GM13977 (cell line): Measurements from ENCODE around the gene ERCC6L2.

Experiments used
- DNase-seq: peaks from one replicate; pipeline ENCODE4 v3.0.0; 2012; ENCODE audit warnings: low spot score
- CTCF ChIP-seq: IDR thresholded peaks from 2 replicates; pipeline ENCODE4 v1.5.1; 2012; ENCODE audit warnings: mild to moderate bottlenecking, control low read depth; ENCODE audit not compliant: insufficient read depth; ENCODE audit errors: extremely low read depth, missing control alignments
- in situ Hi-C: fragments of 300-500 bp; cut with MboI; formaldehyde crosslinking; loops from one replicate; pipeline ENCODE4 v1.12.0; 2022; ENCODE audit warnings: low sequenced_read_pairs, low pct_unique_long_range_greater_than_20kb, mixed read lengths, inconsistent platforms; ENCODE audit not compliant: unreplicated experiment

The ERCC6L2 gene

GRCh38 chr9:95910023-95910707, 34.7 kb downstream of the ERCC6L2 start:
- in situ Hi-C loops = no loop called here
- no peak for TF ChIP-seq CTCF
- no peak for DNase-seq

DNA sequence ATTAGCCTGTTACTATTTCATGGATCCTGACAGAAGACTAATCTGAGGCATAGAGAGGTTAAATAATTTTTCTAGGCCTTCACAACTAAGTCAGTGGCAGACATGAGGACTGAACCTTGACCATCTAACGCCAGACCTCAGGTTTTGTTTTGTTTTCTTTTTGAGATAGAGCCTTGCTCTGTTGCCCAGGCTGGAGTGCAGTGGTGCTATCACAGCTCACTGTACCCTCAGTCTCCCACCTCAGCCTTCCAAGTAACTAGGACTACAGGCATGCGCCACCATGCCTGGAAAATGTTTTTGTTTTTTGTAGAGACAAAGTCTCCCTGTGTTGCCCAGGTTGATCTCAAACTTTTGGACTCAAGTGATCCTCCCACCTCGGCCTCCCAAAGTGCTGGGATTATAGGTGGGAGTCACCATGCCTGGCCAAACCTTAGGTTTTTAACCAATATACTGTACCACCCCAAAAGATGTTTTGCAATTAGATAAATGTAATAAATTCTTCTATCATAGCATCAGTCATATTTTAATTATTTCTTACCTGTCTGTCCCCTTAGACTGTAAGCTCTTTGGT, 35.4 kb downstream of the ERCC6L2 start:
- TF ChIP-seq CTCF = no peak
- in situ Hi-C loops = no loop called here
- DNase-seq = no peak

- DNase-seq = no peak
- in situ Hi-C loops = no loop called here
- TF ChIP-seq CTCF = no peak
Measured at GRCh38 chr9:95912773-95913172, 37.3 kb downstream of the ERCC6L2 start.

- no peak for DNase-seq
- no peak for TF ChIP-seq CTCF
- in situ Hi-C loops = no loop called here
Measured at GRCh38 chr9:95920017-95920416, 44.5 kb downstream of the ERCC6L2 start.

DNA sequence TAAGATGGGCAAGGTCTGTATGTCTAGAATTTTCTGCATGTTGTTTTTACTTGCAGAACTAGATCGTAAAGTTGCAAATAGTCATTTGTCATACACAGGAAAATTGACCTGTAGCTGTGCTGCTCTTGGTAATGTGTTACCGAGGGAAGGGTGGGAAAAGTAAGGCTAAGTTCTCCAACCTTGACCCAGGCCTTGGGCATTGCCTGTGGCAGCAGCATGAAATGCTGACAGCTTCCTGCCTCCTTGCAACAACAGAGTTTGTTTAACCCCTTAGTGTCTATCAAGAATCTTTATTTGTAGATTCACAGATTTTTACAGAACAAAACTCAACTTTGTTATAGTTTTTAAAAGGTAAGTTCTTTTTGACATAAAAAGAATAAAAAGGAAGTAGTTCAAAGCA, 48.3 kb downstream of the ERCC6L2 start:
- DNase-seq = no peak
- no peak for TF ChIP-seq CTCF
- in situ Hi-C loops = no loop called here

- in situ Hi-C loops = no loop called here
- no peak for DNase-seq
- no peak for TF ChIP-seq CTCF
Measured at GRCh38 chr9:95924987-95925386, 49.5 kb downstream of the ERCC6L2 start.
